Measurements from ENCODE around the gene SLITRK2. TPM values are rescaled to one million over a fixed set of nuclear protein-coding genes. Genes with fewer than 3 reads are reported as not detected.

SLITRK2 gene
- polyA plus RNA-seq, 1 donor (not counting 4 experiments of a cell fraction or from before 2014, with no cell fraction given) = not detected

DNA sequence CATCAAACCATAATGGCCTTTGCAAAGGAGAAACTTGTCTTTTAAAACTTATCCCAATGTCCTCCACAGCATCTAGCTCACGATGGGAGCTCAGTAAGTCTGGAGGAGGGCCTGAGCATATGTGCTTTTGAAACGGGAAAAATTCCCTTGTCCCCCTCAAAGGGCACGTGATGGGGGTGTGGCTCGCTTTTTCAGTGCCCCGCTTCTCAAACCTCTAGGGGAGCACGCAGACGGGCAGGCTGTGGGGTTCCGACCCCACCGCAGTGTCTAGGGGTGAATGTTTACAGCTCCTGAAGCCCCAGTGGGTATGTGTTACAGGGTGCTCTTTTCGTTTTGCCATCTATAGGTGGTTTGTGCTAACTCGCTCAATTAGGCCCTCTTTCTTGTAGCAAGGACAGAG is 31.2 kb downstream of the SLITRK2 start:
- no peak overlapping the region for H2AFZ ChIP-seq (ENCODE audit: control insufficient read depth, low read length)
- no peaks in the 10 kb centered on the region for H4K20me1 ChIP-seq (ENCODE audit: control insufficient read depth, extremely low read depth, insufficient read depth, low read length)
- no peaks in the 10 kb centered on the region for H3K4me1 ChIP-seq (ENCODE audit: control insufficient read depth, extremely low read depth, insufficient read depth, low read length)
- TF ChIP-seq, protein P1, sequence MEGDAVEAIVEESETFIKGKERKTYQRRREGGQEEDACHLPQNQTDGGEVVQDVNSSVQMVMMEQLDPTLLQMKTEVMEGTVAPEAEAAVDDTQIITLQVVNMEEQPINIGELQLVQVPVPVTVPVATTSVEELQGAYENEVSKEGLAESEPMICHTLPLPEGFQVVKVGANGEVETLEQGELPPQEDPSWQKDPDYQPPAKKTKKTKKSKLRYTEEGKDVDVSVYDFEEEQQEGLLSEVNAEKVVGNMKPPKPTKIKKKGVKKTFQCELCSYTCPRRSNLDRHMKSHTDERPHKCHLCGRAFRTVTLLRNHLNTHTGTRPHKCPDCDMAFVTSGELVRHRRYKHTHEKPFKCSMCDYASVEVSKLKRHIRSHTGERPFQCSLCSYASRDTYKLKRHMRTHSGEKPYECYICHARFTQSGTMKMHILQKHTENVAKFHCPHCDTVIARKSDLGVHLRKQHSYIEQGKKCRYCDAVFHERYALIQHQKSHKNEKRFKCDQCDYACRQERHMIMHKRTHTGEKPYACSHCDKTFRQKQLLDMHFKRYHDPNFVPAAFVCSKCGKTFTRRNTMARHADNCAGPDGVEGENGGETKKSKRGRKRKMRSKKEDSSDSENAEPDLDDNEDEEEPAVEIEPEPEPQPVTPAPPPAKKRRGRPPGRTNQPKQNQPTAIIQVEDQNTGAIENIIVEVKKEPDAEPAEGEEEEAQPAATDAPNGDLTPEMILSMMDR (optimal IDR thresholded peaks at IDR 0.05 in 1 of 3, IDR thresholded peaks at IDR 0.05 in 1 of 3, conservative IDR thresholded peaks at IDR 0.05 in 1 of 3; ENCODE audit: extremely low read depth in 1 of 3, insufficient read depth in 2 of 3, low read length in 3 of 3) = no peak
- TF ChIP-seq EZH2 (IDR thresholded peaks at IDR 0.05; ENCODE audit: low read length) = no peak
- H3K79me2 ChIP-seq (ENCODE audit: control insufficient read depth, insufficient read depth, low read length) = no peaks in the 10 kb centered on the region
- no peaks in the 10 kb centered on the region for H3K9me1 ChIP-seq (ENCODE audit: control insufficient read depth, extremely low read depth, insufficient read depth, low read length)
- H3K4me2 ChIP-seq (ENCODE audit: control insufficient read depth, extremely low read depth, insufficient read depth, low read depth, low read length) = no peak overlapping the region
- no peak overlapping the region for H3K9ac ChIP-seq (ENCODE audit: control insufficient read depth, extremely low read depth, insufficient read depth, low read length)
- H3K27ac ChIP-seq (ENCODE audit: control insufficient read depth, insufficient read depth, low read length) = no peak overlapping the region
- no peaks in the 10 kb centered on the region for H3K27me3 ChIP-seq (ENCODE audit: control insufficient read depth, extremely low read depth, insufficient read depth, low read length)
- peaks cover 6% of the 10 kb centered on the region for H3K9me3 ChIP-seq (ENCODE audit: control insufficient read depth, low read depth, low read length)
- FAIRE-seq (no peak), DNase-seq (ENCODE audit: low read depth, low spot score) (no peak)
- no peak overlapping the region for H3K4me3 ChIP-seq (ENCODE audit: control insufficient read depth in 2 of 3, extremely low read depth in 1 of 3, insufficient read depth in 2 of 3, low read depth in 1 of 3, low read length in 3 of 3)
- H3K36me3 ChIP-seq (ENCODE audit: control insufficient read depth in 2 of 2, extremely low read depth in 1 of 2, insufficient read depth in 2 of 2, low read length in 2 of 2) = no peaks in the 10 kb centered on the region
- dilution Hi-C loops (cut with MboI; ENCODE audit: extremely low pct_ligation_motif_present, low sequenced_read_pairs) = no loop called here

DNA sequence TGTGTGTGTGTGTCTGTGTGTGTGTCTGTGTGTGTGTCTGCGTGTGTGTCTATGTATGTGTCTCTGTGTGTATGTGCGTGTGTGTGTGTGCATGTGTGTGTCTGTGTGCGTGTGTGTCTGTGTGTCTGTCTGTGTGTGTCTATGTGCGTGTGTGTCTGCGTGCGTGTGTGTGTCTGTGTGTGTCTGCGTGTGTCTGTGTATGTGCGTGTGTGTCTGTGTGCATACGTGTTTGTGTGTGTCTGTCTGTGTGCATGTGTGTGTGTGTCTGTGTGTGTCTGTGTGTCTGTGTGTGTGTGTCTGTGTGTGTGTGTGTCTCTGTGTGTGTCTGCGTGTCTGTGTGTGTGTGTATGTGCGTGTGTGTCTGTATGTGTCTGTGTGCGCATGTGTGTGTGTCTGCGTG is 35.6 kb downstream of the SLITRK2 start:
- DNase-seq (ENCODE audit: low read depth, low spot score) (no peak), FAIRE-seq (no peak)
- Histone ChIP-seq H3K36me3 (ENCODE audit: control insufficient read depth in 2 of 2, extremely low read depth in 1 of 2, insufficient read depth in 2 of 2, low read length in 2 of 2) (no peaks in the 10 kb centered on the region), H3K9me3 (ENCODE audit: control insufficient read depth, low read depth, low read length) (peaks cover 8% of the 10 kb centered on the region), H3K4me1 (ENCODE audit: control insufficient read depth, extremely low read depth, insufficient read depth, low read length) (no peaks in the 10 kb centered on the region), H3K27ac (ENCODE audit: control insufficient read depth, insufficient read depth, low read length) (no peak overlapping the region), H2AFZ (ENCODE audit: control insufficient read depth, low read length) (no peak overlapping the region), H3K79me2 (ENCODE audit: control insufficient read depth, insufficient read depth, low read length) (no peaks in the 10 kb centered on the region), H4K20me1 (ENCODE audit: control insufficient read depth, extremely low read depth, insufficient read depth, low read length) (no peaks in the 10 kb centered on the region), H3K9me1 (ENCODE audit: control insufficient read depth, extremely low read depth, insufficient read depth, low read length) (no peaks in the 10 kb centered on the region), H3K9ac (ENCODE audit: control insufficient read depth, extremely low read depth, insufficient read depth, low read length) (no peak overlapping the region), H3K4me2 (ENCODE audit: control insufficient read depth, extremely low read depth, insufficient read depth, low read depth, low read length) (no peak overlapping the region), H3K4me3 (ENCODE audit: control insufficient read depth in 2 of 3, extremely low read depth in 1 of 3, insufficient read depth in 2 of 3, low read depth in 1 of 3, low read length in 3 of 3) (no peak overlapping the region), H3K27me3 (ENCODE audit: control insufficient read depth, extremely low read depth, insufficient read depth, low read length) (no peaks in the 10 kb centered on the region)
- TF ChIP-seq, protein P1 (optimal IDR thresholded peaks at IDR 0.05 in 1 of 3, IDR thresholded peaks at IDR 0.05 in 1 of 3, conservative IDR thresholded peaks at IDR 0.05 in 1 of 3; ENCODE audit: extremely low read depth in 1 of 3, insufficient read depth in 2 of 3, low read length in 3 of 3) = no peak
- no peak for TF ChIP-seq EZH2 (IDR thresholded peaks at IDR 0.05; ENCODE audit: low read length)
- dilution Hi-C loops (cut with MboI; ENCODE audit: extremely low pct_ligation_motif_present, low sequenced_read_pairs) = no loop called here

All from keratinocyte (primary cell).